T-helper 9 cell (primary cell): ENCODE data around the gene PROZ.

Experiments used
- DNase-seq: peaks from one replicate; pipeline ENCODE4 v3.0.0-alpha.2; 2020

The PROZ gene

DNA sequence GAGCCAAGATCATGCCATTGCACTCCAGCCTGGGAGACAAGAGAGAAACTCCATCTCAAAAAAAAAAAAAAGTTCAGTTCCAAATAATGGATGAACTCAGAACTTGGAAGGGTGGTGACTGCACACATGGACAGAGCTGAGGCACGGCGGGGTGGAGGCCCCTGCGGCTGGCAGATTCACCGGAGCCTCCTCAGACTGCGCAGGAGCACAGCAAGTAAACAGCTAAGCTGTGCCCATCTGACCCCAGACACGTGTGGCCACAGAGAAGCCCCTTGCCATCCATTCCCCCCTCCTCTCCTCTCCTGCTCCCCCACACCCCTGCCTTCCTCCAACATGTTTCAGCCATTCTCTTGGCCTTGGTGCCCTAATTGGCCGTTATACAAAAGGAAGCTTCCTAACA is 15.6 kb upstream of the PROZ start:
- no peak for DNase-seq

DNA sequence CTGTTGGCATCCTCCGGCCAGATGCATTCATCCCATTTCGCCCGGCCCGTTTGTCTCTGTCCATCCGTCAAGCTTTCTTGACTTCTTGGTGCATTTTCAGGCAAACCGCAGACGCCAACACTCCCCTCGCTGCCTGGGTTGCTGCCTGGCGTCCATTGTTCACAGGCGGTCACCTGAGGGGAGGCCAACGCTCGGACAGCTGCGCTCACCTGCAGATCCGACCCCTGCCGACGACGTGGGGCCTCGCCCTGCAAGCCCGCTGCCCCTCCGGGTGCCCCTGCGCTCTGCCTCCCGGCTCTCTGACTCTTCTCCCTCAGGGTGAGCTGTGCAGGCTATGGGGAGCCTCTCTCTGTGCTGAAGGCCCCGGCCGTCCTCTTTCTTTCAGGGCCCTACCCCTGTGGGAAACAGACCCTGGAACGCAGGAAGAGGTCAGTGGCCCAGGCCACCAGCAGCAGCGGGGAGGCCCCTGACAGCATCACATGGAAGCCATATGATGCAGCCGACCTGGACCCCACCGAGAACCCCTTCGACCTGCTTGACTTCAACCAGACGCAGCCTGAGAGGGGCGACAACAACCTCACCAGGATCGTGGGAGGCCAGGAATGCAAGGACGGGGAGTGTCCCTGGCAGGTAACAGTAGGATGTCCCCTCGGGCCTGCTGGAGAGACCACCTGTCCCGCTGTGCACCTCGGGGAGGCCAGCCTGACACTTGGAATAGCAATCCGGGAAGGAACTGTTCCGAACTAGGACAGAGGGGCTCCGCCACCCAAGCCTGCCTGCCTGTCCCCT is 14.8 kb upstream of the PROZ start:
- no peak for DNase-seq

DNA sequence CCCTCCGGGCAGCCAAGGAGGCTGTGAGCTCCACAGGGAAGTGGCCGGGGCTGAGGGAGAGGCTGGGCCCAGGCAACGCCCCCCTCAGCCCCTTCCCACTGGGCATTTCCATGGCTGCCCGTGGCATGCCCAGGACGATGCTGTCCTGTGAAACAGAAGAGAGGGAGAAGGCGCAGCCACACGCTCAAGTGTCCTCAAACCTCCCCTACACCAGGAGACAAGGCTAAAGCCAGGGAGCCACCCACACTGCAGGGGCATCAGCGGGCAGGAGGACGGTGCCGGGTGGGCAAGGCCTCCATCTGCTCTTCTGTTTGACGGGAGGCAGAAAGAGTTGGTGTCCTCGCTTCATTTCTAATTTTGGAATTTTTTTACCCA is 14.2 kb upstream of the PROZ start:
- no peak for DNase-seq

DNA sequence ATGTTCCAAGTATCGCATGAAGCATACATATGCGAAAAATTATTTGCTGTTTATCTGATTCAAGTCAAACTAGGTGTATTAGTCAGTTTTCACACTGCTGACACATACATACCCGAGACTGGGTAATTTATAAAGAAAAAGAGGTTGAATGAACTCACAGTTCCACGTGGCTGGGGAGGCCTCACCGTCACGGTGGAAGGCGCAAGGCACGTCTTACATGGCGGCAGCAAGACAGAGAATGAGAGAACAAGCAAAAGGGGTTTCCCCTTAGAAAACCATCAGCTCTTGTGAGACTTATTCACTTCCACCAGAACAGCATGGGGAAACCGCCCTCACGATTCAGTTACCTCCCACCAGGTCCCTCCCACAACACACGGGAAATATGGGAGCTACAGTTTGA is 13.0 kb upstream of the PROZ start:
- no peak for DNase-seq

DNA sequence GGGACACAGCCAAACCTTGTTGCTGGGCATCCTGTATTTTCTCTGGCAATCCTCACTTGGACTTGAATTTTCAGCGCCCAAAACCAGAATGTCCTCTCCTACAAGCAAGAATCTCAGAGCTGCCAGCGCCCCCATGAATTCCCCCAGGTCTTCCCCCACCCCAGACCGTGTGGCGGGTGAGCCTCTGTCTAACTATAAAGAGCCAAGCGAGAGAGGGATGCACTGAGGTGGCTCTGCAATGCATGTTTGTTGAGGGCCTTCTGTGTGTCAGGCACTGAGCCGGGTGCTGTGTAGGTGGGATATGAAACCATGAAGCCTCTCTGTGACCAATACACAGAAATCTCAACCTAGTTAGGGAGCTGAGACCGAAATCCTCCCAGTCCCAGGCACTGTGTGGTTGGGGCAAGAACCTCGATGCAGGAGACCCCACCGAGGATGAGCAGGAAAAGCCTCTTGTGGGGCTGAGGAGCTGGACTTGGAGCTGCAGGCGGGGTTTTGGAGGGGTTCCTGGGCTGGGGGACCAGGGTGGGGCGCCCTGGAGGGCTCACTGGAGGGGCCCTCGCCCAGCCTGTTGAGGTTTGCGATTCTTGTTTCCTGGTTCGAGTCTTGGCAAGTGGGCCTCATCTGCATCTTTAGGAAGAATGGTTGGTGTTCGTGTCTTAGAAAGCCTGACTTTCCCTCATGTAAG is 12.4 kb upstream of the PROZ start:
- DNase-seq = no peak

DNA sequence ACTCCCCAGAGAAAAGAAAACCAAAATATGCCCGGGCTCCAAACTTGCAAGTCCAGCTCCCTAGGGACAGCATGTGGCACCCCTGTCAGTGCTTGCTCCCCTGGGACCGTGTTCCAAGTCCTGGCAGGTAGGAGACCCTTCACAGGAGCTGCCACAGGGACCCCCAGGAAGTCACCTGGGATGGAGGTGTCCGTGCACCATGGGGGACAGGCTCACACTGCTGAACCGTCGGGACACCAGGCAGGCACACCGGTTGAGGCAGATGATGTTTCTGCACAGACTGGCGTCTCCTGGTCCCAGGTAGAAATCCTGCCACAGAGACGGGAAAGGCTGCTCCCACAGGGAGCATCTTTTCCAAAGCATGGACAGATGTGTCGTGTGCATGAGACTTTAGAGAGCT is 11.7 kb upstream of the PROZ start:
- no peak for DNase-seq

DNA sequence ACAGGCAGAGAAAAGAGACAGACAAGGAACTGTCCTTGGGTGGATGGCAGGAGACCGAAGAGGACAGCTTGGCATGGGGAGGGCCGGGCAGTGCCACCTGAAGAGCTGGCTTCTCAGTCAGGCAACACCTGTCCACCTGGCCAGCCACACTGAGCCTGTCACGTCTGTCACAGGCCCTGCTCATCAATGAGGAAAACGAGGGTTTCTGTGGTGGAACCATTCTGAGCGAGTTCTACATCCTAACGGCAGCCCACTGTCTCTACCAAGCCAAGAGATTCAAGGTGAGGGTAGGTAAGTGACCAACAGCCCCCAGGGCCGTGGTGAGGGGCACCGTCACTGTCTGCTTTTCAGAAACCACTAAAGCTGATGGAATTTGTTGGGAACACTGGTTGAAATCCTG is 11.2 kb upstream of the PROZ start:
- no peak for DNase-seq

DNA sequence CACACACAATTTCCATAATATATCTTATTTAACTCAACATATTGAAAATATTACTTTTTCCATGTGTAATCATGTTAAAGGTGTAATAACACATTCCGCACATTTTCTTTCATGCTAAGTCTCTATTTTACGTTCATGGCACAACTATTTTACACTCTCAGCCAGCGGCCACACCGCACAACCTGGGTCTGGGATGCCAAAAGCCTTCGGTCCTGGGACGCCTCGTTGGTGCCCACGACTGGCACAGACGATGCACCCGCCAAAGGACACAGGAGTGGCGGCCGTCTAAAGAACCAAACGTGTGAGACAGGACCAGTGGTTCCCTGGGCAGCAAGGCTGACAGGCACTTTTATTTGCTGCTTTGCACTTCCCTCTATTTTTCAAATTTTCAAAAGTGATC is 10.0 kb upstream of the PROZ start:
- DNase-seq = no peak

DNA sequence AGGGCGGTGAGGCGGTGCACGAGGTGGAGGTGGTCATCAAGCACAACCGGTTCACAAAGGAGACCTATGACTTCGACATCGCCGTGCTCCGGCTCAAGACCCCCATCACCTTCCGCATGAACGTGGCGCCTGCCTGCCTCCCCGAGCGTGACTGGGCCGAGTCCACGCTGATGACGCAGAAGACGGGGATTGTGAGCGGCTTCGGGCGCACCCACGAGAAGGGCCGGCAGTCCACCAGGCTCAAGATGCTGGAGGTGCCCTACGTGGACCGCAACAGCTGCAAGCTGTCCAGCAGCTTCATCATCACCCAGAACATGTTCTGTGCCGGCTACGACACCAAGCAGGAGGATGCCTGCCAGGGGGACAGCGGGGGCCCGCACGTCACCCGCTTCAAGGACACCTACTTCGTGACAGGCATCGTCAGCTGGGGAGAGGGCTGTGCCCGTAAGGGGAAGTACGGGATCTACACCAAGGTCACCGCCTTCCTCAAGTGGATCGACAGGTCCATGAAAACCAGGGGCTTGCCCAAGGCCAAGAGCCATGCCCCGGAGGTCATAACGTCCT is 9.4 kb upstream of the PROZ start:
- DNase-seq = no peak

DNA sequence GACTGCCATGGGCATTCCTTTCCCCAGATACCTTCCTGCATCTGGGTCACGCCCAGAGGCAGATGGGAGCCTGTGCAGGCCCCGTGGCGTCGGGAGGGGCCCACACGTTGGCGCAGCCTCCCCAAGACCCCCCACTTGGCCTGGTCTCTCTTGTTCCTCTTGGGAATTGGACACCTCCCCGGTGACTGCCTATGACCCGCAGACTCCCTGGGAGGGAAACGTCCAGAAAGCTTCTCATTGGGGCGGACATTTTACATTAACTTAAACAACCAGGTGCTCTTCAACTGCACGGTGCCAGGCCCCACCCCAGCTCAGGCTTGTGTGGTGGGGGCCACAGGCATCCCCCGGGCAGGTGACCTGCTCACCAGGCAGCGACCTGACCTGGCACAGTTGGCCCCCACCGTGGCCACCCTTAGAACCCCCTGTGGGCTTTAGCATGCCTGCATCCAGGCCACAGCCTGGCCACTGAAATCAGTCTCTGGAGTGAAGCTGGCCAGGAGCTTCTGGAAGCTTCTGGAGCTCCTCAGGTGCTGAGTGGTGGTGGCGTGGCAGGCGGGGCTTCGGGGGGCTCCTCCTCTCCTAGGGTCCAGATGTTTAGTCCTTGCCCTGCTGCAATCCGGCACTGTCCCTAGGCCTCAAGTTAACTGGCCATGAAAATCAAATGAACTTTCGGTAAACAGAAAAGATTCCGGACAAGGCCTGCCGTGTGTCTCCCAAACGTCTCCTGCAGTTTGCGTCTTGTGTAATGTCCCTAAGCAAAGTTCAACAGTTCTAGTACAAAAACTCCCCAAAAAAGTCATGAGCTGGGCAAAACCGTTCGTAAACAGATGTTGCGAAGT is 8.5 kb upstream of the PROZ start:
- no peak for DNase-seq

DNA sequence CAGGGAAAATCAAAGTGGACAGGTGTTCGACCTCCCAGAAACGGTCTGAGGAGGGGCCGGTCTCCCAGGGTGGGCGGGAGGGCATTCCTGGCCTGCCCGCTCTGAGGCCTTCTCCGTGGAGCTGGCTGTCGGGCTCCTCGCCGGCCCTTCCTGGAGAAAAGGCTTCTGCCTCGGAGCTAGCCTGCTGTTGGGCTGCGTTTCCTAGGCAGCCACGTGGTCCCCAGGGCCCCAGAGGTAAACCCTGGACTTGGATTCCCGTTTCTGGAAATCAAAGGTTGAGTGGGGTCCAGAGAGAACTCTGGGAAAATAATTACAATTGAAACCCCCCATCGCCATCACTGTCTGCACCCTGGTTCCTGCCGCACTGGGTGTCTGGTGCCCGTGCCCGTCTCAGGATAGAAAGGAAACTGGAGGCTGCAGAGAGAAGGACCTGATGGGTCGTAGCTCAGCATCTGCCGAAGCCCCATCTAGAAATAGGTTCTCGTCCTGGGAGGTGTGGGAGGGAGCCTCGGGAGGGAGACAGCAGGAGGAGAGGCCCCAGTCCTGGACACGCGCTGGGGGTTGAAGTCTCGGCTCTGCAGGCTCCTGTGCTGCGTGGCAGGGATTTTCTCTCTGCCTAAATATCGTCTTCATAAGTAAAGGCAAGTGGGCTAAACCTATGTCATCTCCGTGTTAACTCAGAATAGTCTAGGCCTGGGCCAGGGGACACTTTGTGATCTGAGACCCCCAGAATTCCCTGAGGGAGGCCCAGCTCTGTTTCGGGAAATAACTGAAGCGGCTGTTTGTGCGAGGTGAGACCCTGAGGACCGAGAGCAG is 7.7 kb upstream of the PROZ start:
- no peak for DNase-seq

DNA sequence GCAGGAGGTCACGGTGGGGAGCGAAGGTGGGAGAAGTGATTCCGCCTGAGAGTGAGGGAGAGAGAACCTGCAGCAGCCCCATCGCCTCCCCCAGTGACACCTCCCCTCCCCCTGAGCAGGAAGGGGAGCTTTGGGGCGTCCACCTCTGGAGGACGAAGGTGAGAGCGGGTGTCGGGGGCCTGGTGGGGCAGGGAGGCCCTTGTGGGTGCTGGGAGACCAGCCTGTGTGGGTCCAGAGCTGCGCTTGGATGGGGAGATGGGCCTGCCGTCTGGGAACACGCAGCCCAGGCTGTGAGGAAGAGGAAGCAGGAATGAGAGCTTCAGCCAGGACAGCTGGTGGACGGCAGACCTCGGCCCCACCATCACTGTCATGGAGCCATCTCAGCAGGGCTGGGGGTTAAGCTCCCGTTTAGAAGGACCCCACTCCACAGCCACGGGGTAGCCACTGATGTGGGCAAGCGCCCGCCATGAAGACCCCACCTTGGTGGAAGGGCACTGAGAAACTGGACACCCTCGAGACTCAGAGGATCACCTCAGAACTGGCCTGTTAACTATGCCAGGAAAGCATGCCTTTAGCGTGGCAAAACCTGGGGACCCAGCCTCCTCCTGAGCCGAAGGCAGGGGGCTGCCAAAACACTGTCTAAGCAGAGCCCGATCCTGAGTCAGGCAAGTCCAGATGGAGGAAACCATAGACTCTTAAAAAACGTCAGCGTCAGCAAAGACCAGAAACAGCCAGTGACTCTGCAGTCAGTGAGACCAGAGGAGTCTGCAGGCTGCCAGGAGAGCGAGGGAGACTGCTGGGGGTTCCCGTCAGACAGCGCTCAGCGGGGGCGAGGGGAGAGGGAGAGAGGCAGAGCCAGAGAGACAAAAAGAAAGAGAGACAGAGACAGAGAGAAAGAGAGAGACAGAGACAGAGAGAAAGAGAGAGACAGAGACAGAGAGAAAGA is 6.4 kb upstream of the PROZ start:
- no peak for DNase-seq

DNA sequence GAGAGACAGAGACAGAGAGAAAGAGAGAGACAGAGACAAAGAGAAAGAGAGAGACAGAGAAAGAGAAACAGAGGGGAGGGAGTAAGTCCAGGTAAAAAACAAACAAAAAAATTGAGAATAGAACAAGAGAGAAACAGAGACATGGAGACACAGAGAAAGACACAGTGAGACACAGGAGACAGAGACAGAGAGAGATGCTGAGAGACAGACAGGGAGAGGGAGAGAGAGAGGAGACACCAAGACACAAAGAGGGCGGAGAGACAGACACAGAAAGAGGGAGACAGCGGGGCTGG is 5.8 kb upstream of the PROZ start:
- no peak for DNase-seq

DNA sequence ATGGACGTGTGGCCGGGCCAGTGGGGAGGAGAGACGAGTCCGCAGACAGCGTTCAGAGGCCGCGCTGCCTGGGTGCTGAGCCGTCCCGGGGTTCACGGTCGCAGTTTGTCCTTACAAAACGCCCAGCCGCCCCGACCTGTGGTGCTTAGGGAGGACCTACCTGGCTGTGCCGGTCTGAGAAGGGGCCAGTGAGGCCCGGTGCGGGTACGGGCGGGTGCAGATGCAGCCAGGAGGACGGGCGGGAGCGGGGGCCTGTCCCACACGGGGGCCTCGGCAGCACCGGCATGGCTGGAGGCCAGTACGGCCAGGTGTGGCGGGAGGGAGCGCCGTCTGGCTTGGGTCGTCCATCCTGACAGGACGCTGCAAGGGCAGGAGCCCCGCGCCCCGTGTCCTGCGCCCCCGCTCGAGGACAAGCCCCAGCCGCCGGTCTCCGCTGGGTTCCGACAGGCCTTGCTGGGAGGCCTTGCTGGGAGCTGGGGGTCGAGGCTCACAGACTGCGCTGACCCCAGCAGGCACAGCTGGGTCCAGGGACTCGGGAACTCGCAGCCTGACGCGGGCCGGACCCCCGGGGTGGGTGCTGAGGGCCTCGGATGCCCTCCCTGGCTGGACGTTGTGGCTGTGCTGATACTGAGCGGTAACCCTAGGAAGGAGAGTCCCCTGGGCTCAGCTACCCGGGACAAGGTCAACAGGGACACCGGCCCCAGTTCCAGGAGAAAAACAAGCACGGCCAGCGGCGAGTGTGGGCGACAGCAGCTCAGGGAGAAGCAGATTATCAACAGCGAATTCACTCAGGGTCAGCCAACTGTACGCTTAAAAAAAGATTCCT is 5.3 kb upstream of the PROZ start:
- peak; percentile 14 for DNase-seq

DNA sequence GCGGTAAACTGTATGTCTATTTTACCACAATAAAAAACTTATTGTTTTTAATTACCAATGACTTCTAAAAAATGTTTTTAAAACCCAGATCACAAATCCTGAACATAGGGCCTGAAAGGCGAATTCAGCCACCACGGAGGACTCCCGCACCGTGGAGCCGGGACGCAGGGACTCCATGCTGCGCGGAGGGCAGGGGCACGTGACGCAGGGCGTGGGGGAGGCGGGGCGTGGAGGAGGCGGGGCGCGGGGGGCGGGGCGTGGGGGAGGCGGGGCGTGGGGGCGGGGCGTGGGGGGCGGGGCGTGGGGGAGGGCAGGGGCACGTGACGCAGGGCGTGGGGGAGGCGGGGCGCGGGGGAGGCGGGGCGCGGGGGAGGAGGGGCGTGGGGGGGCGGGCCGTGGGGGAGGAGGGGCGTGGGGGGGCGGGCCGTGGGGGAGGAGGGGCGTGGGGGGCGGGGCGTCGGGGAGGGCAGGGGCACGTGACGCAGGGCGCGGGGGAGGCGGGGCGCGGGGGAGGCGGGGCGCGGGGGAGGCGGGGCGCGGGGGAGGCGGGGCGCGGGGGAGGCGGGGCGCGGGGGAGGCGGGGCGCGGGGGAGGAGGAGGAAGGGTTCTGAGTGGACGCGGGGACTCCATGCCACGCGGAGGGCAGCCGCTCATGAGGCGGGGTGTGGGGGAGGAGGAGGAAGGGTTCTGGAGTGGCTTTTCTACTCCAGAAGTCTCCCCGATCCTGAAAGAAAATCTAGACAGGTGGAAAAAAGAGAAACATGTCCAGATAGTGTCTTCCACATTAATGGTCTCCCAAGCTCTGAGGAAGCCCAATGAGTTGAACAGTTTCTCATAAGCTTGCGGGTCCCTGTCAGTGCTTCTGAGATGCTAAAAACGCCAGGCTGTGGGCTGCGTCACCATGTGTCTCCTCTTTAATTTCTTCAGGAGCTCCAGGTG is 4.4 kb upstream of the PROZ start:
- DNase-seq = peak; percentile 80

DNA sequence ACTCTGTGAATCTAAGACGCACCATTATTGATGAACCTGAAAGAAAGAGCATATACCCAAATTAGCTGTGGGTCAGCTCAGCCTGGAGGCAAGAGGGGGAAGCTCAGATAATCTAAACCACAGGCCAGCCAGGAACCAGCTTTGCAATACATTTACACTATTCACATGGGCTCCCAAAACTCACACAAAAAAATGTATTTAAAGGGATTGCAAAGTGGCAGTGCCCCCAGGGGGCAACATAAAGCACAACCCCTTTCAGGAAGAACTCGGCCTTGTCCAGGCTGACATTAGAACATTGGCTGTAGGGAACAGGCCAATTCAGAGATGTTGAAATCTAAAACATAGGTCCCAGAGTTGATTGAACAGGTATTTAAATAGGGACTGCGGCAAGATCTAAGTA is 3.2 kb upstream of the PROZ start:
- DNase-seq = no peak

DNA sequence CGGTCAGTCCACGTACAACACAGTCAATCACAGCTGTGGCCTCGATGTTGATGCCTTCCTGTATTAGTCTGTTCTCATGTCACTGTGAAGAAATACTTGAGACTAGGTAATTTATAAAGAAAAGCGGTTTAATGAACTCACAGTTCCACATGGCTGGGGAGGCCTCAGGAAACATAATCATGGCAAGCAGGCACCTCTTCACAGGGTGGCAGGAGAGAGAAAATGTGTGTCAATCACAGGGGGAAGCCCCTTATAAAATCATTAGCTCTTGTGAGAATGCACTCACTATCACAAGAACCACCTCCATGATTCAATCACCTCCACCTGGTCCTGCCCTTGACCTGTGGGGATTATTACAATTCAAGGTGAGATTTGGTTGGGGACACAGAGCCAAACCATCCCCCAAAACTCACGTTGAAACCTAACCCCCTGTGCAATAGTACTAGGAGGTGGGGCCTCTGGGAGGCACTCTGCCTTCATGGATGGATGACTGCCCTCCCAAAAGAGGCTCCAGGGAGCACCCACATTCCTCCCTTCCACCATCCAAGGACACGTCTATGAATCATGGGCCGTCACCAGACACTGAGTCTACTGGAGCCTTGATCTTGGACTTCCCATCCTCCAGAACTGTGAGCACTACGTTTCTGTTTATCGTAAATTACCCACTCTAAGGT is 2.3 kb upstream of the PROZ start:
- DNase-seq = no peak

DNA sequence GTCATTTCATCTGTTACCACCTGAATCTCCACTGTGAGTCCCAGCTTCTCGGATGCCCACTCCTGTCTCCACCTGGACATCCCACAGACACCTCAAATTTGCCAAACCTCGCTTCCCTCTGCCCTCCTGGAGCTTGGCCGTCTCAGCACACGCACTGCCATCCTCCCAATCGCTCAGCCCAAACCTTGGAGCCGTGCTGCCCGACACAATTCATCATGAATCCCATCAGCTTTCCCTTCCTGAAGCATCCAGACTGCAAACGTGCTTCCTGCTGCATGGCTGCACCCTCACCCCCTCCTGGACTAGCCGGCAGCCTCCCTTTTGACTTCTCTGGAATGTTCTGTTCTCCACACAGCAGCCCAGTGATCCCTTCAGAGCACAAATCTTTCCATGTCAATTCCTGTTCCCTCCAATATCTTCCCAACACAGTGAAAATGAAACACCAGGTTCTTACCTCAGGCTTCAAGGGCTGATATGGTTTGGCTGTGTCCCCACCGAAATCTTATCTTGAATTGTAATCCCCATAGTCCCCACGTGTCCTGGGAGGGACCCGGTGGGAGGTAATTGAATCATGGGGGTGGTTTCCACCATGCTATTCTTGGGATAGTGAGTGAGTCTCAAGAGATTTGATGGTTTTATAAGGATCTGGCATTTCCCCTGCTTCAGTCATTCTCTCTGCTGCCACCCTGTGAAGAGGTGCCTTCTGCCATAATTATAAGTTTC is 1.1 kb upstream of the PROZ start:
- no peak for DNase-seq
